HepG2 (cell line): ENCODE results near the gene RNLS. TPM values are rescaled to one million over a fixed set of nuclear protein-coding genes. Genes with fewer than 3 reads are reported as not detected.

Experiments
- ATAC-seq: fragments of 200-7000 bp; cut with Tn5 transposase; 3 replicates; pipeline ENCODE4 v1.9.1; 2020; ENCODE audit warnings: mild to moderate bottlenecking, moderate library complexity
- BruUV-seq: library from RNA; stranded (reverse); fragments of 400-500 nt; replicated peaks from 2 replicates; lab custom pipeline; 2021; lab: Mats Ljungman, UMichigan
- CTCF ChIA-PET: fragments of 300-600 bp; formaldehyde crosslinking; extraction: SDS; loops from one replicate; lab custom pipeline; 2021; ENCODE audit warnings: low total read pairs, inconsistent platforms, low intra/inter-chr PET ratio; lab: Yijun Ruan, JAX
- POLR2A ChIA-PET: fragments of 350-600 bp; sonication (Branson Sonifier 250); formaldehyde crosslinking; loops from one replicate; lab custom pipeline; 2020; ENCODE audit warnings: antibody characterized with exemption, inconsistent platforms; lab: Yijun Ruan, JAX
- DNase-seq: peaks from one replicate; pipeline ENCODE4 v3.0.0-alpha.2; 2015; ENCODE audit warnings: low spot score
- FAIRE-seq: peaks from 3 replicates; lab custom pipeline; 2011; peaks lifted over from hg19 to GRCh38; lab: Jason Lieb, UNC
- H2AFZ ChIP-seq: one replicate; pipeline ENCODE4 v1.6.1; 2011; ENCODE audit warnings: low read length, inconsistent platforms
- H3K27ac ChIP-seq: fragments of 300-600 bp; 3 replicates; pipeline ENCODE4 v1.8.0; 2011; ENCODE audit warnings: mixed run types, mild to moderate bottlenecking, mixed read lengths, low read length, inconsistent platforms; ENCODE audit not compliant: insufficient read depth; ENCODE audit errors: extremely low read length
- H3K27me3 ChIP-seq, 2 experiments: fragments of 200-600 bp in 1 of 2; 2 replicates in 1 of 2; 3 replicates in 1 of 2; pipeline versions ENCODE4 v1.6.0 to v1.8.0; 2011; ENCODE audit warnings: low read length in 2 of 2, mild to moderate bottlenecking in 2 of 2, moderate library complexity in 2 of 2, inconsistent platforms in 1 of 2; ENCODE audit not compliant: insufficient read depth in 2 of 2, control insufficient read depth in 1 of 2
- H3K36me3 ChIP-seq, 2 experiments: fragments of 200-600 bp in 1 of 2; replicated peaks in 1 of 2; 2 replicates in 1 of 2; 3 replicates in 1 of 2; pipeline versions ENCODE4 v1.5.1 to v1.8.0; 2011; ENCODE audit warnings: low read length in 2 of 2, inconsistent platforms in 1 of 2; ENCODE audit not compliant: insufficient read depth in 2 of 2, control insufficient read depth in 1 of 2
- H3K4me1 ChIP-seq: 2 replicates; pipeline ENCODE4 v1.5.1; 2012; ENCODE audit warnings: low read length, inconsistent platforms; ENCODE audit not compliant: insufficient read depth
- H3K4me2 ChIP-seq: 2 replicates; pipeline ENCODE4 v1.6.0; 2011; ENCODE audit warnings: low read depth, low read length, inconsistent platforms
- H3K4me3 ChIP-seq, 3 experiments: fragments of 200-600 bp in 1 of 3; sonication (generic), shearing (Covaris generic) in 1 of 3; replicated peaks in 1 of 3; 2 replicates each; pipeline ENCODE4 v1.5.1; 2011 to 2016; ENCODE audit warnings: low read length in 3 of 3, inconsistent platforms in 2 of 3, low read depth in 2 of 3, mild to moderate bottlenecking in 2 of 3, control low read depth in 1 of 3, mixed read lengths in 1 of 3; ENCODE audit not compliant: insufficient read depth in 1 of 3
- H3K79me2 ChIP-seq: one replicate; pipeline ENCODE4 v1.6.1; 2011; ENCODE audit warnings: low read length, inconsistent platforms; ENCODE audit not compliant: insufficient read depth
- H3K9ac ChIP-seq: 2 replicates; pipeline ENCODE4 v1.6.0; 2011; ENCODE audit warnings: mild to moderate bottlenecking, low read depth, low read length, inconsistent platforms; ENCODE audit not compliant: insufficient read depth
- H3K9me3 ChIP-seq: 2 replicates; pipeline ENCODE4 v1.5.1; 2012; ENCODE audit warnings: mild to moderate bottlenecking, low read length
- H4K20me1 ChIP-seq: 2 replicates; pipeline ENCODE4 v1.6.0; 2011; ENCODE audit warnings: inconsistent platforms, mild to moderate bottlenecking, low read length, moderate library complexity; ENCODE audit not compliant: insufficient read depth
- HDAC2 ChIP-seq: sonication (generic); formaldehyde crosslinking; IDR thresholded peaks from 2 replicates; pipeline ENCODE4 v1.4.0; 2020; ENCODE audit warnings: missing genetic modification reagents
- HNRNPH1 ChIP-seq: fragments of 200-400 bp; formaldehyde crosslinking; optimal IDR thresholded peaks from 2 replicates; pipeline ENCODE3; 2017; ENCODE audit warnings: mild to moderate bottlenecking, low read depth, low read length
- KDM5A ChIP-seq: fragments of 200-600 bp; sonication (generic); IDR thresholded peaks from 2 replicates; pipeline ENCODE4 v1.7.0; 2018; ENCODE audit warnings: antibody characterized with exemption, mild to moderate bottlenecking, low read length, borderline replicate concordance
- POGZ ChIP-seq: sonication (generic); formaldehyde crosslinking; IDR thresholded peaks from 2 replicates; pipeline ENCODE4 v1.4.0; 2020; ENCODE audit warnings: mild to moderate bottlenecking, missing genetic modification reagents
- RNF2 ChIP-seq: fragments of 450-650 bp; conservative IDR thresholded peaks from 2 replicates; pipeline ENCODE4 v1.6.1; 2016; ENCODE audit warnings: low read depth
- SCMH1 ChIP-seq: sonication (generic); formaldehyde crosslinking; IDR thresholded peaks from 2 replicates; pipeline ENCODE4 v1.9.0; 2021; ENCODE audit warnings: missing genetic modification reagents, mild to moderate bottlenecking, borderline replicate concordance
- SKI ChIP-seq: fragments of 450-650 bp; IDR thresholded peaks from one replicate; pipeline ENCODE4 v1.6.1; 2018; ENCODE audit warnings: mild to moderate bottlenecking; ENCODE audit not compliant: partially characterized antibody
- TBX2 ChIP-seq: sonication (generic); formaldehyde crosslinking; IDR thresholded peaks from 2 replicates; pipeline ENCODE4 v1.5.0; 2020; ENCODE audit warnings: missing genetic modification reagents, mild to moderate bottlenecking, borderline replicate concordance
- ZKSCAN1 ChIP-seq: fragments of 150-350 bp; IDR thresholded peaks from 2 replicates; pipeline ENCODE4 v1.6.1; 2014; ENCODE audit warnings: low read length
- ZNF343 ChIP-seq: sonication (generic); formaldehyde crosslinking; IDR thresholded peaks from 2 replicates; pipeline ENCODE4 v1.4.0; 2020; ENCODE audit warnings: mild to moderate bottlenecking, missing genetic modification reagents
- ZNF367 ChIP-seq: sonication (generic); formaldehyde crosslinking; IDR thresholded peaks from 2 replicates; pipeline ENCODE4 v1.4.0; 2020; ENCODE audit warnings: missing genetic modification reagents, borderline replicate concordance
- ZNF546 ChIP-seq: sonication (generic); formaldehyde crosslinking; conservative IDR thresholded peaks from 2 replicates; pipeline ENCODE4 v1.8.1; 2023; ENCODE audit warnings: mild to moderate bottlenecking, missing genetic modification reagents
- ZNF639 ChIP-seq: conservative IDR thresholded peaks from 2 replicates; pipeline ENCODE4 v1.6.1; 2018; ENCODE audit warnings: missing genetic modification reagents
- ZNF644 ChIP-seq: IDR thresholded peaks from 2 replicates; pipeline ENCODE4 v1.6.1; 2016; ENCODE audit warnings: low read depth
- in situ Hi-C: cut with HindIII; loops from 2 replicates; pipeline ENCODE4 v1.10.0; 2017; ENCODE audit warnings: low pct_unique_long_range_greater_than_20kb; ENCODE audit not compliant: extremely low pct_ligation_motif_present
- intact Hi-C: fragments of 100-400 bp; cut with micrococcal nuclease; formaldehyde crosslinking; loops from one replicate; pipeline ENCODE4 v1.10.0; 2022; ENCODE audit not compliant: unreplicated experiment
- polyA plus RNA-seq, 8 experiments: library from polyadenylated mRNA; depleted of rRNA in 3 of 8; stranded (reverse) in 7 of 8; unstranded in 1 of 8; fragments of >200 nt; fragmentation: Illumina TruSeq in 4 of 8; extraction: Trizol in 4 of 8; gene quantifications; 2 replicates each; pipeline versions ENCODE4 v1.2.1 to v1.2.3, GENCODE V29; 2011 to 2016; ENCODE audit warnings: low read depth in 4 of 8, missing spikeins in 1 of 8, mixed read lengths in 1 of 8; ENCODE audit not compliant: insufficient read depth in 1 of 8
- total RNA-seq, 5 experiments: library from RNA; depleted of rRNA; stranded (reverse); fragments of >200 nt; fragmentation: Illumina TruSeq; extraction: Trizol; gene quantifications; 2 replicates each; pipeline ENCODE4 v1.2.3, GENCODE V29; 2016; ENCODE audit warnings: low read depth in 1 of 5

Gene RNLS
- total and polyA plus RNA-seq, 2 of the 13 experiments (the other 11 are each of a cell fraction or from before 2014, with no cell fraction given), result not detected

GRCh38 chr10:88528806-88529570 lies 54.1 kb downstream of the RNLS start (continued):
- TF ChIP-seq ZKSCAN1, result no peak
- no peak for TF ChIP-seq SCMH1 (CRISPR knock-in tag)
- TF ChIP-seq ZNF367, result no peak

- Histone ChIP-seq H3K27me3 (no peaks in the 10 kb centered on the region; a peak in 1 of 5 replicates), H3K27ac (no peak overlapping the region), H3K9ac (no peak overlapping the region), H3K4me2 (no peak overlapping the region), H3K79me2 (no peaks in the 10 kb centered on the region), H3K9me3 (no peaks in the 10 kb centered on the region), H2AFZ (no peak overlapping the region), H3K4me3 (no peak overlapping the region), H3K4me1 (no peaks in the 10 kb centered on the region), H4K20me1 (no peaks in the 10 kb centered on the region), H3K36me3 (no peaks in the 10 kb centered on the region)
- CTCF ChIA-PET, result no interaction called here
- in situ Hi-C loops, result no loop called here
- POLR2A ChIA-PET, result no interaction called here
- FAIRE-seq, result no peak
- intact Hi-C loops, result no loop called here
- ATAC-seq, result no peak
- no peak for TF ChIP-seq HNRNPH1
- TF ChIP-seq TBX2 (CRISPR knock-in tag), result no peak
- no peak for TF ChIP-seq ZNF639 (CRISPR knock-in tag)
- no peak for TF ChIP-seq HDAC2 (CRISPR knock-in tag)
- no peak for TF ChIP-seq ZNF546
- no peak for TF ChIP-seq RNF2
- no peak for TF ChIP-seq POGZ (CRISPR knock-in tag)
- TF ChIP-seq ZNF644 (CRISPR knock-in tag), result no peak
- TF ChIP-seq SKI, result no peak
- no peak for TF ChIP-seq ZNF343 (CRISPR knock-in tag)
- no peak for TF ChIP-seq KDM5A
- no TSS peak for BruUV-seq
- DNase-seq, result no peak
These were observed 54.9 kb downstream of the RNLS start for GRCh38 chr10:88528201-88528600.
